DMS53 treated with DMSO at 0.1 percent for 48 hours (cell line): ENCODE data around the gene LGALS16.
"Not testable (repeated sequence)": the region's sequence is repeated elsewhere in the genome, so short reads cannot be mapped to it uniquely, and the experiment has no call there.

Experiments used
- DNase-seq: peaks from one replicate; lab custom pipeline; 2025; ENCODE audit not compliant: unreplicated experiment; lab: John Stamatoyannopoulos, UW

Gene LGALS16, protein sequence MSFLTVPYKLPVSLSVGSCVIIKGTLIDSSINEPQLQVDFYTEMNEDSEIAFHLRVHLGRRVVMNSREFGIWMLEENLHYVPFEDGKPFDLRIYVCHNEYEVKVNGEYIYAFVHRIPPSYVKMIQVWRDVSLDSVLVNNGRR

GRCh38 chr19:39655613-39656012 is at the start of gene LGALS16:
Gene LGALS16 (plus strand): TSS chr19:39655913. CDS start chr19:39655962, 49 bp downstream.
- no peak for DNase-seq

DNA sequence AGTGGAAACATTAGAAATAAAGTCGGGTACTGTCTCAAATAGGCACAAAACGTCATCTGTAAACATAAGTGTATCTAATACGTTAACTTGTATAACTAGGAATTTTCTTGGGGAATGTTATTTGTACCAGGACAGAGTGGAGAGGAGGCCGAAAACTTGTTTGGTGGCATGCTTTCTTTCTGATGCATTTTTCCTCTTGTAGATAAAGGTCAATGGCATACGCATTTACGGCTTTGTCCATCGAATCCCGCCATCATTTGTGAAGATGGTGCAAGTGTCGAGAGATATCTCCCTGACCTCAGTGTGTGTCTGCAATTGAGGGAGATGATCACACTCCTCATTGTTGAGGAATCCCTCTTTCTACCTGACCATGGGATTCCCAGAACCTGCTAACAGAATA is 48.7 kb upstream of the LGALS16 start:
- DNase-seq: no peak

GRCh38 chr19:39607561-39607960 is 48.2 kb upstream of the LGALS16 start:
- DNase-seq: no peak

- no peak for DNase-seq
Observed at GRCh38 chr19:39613597-39613996, 42.1 kb upstream of the LGALS16 start.

DNA sequence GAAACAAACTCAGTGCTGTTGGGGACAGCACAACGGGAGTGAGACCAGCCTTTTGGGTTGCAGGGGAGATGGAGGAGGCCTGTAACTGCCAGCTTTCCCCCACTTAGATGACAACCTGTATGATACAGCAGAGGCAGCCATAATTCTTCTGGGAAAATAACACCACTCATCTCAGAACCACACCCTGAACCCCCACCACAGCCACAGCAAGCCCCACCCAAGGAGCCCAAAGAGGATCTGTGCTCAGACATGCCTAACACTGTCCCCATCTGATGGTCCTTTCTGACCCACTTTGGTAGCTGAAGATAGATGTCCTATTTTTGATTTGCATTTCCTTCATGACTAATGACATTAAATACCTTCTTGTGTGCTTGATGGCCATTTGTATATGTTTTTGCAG is 38.0 kb upstream of the LGALS16 start:
- DNase-seq: no peak

GRCh38 chr19:39623946-39624345 is 31.8 kb upstream of the LGALS16 start:
- DNase-seq: no peak

- DNase-seq: peak; percentile 43
Observed at GRCh38 chr19:39627631-39628030, 28.1 kb upstream of the LGALS16 start.

DNA sequence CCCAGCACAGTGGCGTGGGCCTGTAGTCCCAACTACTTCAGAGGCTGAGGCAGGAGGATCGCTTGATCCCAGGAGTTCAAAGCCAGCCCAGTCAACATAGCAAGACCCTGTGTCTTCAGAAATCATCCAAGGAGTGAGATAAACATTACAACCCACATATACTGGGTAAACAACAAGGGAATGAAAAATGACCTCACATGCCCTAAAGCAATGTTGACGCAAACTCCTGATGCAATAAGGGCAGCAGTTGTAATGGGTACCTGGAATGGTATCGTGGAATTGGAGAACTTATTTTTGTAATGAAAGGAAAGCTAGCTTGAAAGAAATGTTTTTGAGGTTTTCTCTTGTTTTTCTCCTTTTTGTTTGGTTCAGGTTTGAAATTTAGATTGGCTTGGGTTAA is 24.5 kb upstream of the LGALS16 start:
- no peak for DNase-seq

- DNase-seq: no peak
Observed at GRCh38 chr19:39631626-39632025, 24.1 kb upstream of the LGALS16 start.

DNA sequence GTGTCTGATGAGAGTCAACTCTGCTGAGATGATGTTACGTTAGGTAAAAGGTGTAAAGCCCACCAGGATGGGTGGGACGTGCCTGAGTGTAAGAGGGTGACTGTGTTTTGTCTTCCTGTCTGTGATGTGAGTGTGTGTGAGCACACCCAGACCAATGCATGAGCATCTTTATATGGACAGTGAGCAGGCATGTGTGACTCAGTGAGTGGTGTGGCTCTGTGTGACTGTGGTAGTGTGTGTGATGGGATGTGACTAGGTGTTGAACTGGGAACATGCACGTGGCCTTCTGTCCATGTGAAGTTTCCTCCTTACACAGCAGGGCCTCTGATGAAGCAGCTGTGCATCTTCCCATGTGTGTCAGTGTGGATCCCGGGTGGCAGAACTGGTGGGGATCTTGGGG is 17.8 kb upstream of the LGALS16 start:
- DNase-seq: no peak

DNA sequence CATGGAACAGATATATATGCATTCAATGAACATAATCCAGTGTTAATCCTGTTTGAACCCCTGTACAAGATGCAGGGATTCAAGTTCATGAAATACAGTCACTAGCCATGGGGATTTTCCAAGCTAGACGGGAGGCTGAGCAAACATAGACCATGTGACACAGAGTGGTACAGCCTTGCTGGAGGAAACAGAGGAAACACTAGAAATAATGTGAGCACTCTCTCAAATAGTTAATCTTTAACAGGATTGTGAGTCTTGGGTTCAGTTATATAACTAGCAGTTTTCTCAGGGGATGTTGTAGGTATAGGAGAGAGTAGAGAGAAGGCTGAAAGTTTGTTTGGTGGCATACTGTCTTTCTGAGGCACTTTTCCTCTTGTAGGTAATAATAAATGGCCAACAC is 13.9 kb upstream of the LGALS16 start:
- peak; percentile 98 for DNase-seq

GRCh38 chr19:39643591-39643990 is 12.1 kb upstream of the LGALS16 start:
- DNase-seq: no peak

- no peak for DNase-seq
Observed at GRCh38 chr19:39645800-39646411, 9.8 kb upstream of the LGALS16 start.

GRCh38 chr19:39647918-39648317 is 7.8 kb upstream of the LGALS16 start:
- no peak for DNase-seq

- DNase-seq: no peak
Observed at GRCh38 chr19:39659791-39660190, 4.1 kb downstream of the LGALS16 start.

DNA sequence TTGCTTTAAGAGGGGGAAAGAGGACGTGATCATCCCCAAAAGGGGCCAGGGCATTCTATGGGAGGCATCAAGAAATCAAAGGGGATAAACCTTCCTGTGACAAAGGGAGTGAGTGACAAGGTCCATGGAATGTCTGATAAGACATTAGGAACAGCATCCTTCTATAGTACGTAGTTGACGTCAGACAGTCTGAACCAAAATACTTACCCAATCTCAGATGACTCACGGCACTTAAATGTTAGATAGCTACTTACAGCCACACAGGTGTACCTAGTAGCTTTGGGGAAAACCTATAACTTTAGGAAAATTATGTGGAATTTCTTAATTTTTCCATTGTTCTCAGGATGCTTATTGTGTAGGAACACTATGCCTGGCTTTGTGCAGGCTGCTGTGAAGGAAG is 4.9 kb downstream of the LGALS16 start:
- no peak for DNase-seq

DNA sequence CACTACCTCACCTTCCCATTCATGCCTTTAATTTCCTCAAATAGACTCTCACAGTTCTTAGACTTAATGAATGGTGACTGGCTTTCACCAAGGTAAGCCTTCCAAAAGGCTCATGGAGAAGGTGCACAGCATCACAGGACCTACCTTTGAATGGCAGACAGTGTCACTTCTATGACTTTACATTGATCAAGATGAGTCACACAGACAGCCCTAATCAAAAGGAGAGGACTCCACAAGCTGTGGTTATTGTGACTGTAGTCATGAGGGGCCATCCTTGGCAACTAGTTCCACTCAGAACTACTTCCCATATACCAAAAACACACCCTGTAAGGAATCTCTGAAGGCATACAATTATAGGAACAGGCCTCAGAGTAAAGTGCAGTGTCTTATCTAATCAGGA is 5.9 kb downstream of the LGALS16 start:
- no peak for DNase-seq

DNA sequence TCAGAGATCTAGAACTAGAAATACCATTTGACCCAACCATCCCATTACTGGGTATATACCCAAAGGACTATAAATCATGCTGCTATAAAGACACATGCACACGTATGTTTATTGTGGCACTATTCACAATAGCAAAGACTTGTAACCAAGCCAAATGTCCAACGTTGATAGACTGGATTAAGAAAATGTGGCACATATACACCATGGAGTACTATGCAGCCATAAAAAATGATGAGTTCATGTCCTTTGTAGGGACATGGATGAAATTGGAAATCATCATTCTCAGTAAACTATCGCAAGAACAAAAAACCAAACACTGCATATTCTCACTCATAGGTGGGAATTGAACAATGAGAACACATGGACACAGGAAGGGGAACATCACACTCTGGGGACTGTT is 14.1 kb downstream of the LGALS16 start:
- not testable (repeated sequence) for DNase-seq

- DNase-seq: no peak
Observed at GRCh38 chr19:39670998-39671397, 15.3 kb downstream of the LGALS16 start.

GRCh38 chr19:39671739-39672363 is 16.1 kb downstream of the LGALS16 start:
- peak; percentile 77 for DNase-seq

- no peak for DNase-seq
Observed at GRCh38 chr19:39672473-39672872, 16.8 kb downstream of the LGALS16 start.

GRCh38 chr19:39673862-39674261 is 18.1 kb downstream of the LGALS16 start:
- DNase-seq: peak; percentile 31

DNA sequence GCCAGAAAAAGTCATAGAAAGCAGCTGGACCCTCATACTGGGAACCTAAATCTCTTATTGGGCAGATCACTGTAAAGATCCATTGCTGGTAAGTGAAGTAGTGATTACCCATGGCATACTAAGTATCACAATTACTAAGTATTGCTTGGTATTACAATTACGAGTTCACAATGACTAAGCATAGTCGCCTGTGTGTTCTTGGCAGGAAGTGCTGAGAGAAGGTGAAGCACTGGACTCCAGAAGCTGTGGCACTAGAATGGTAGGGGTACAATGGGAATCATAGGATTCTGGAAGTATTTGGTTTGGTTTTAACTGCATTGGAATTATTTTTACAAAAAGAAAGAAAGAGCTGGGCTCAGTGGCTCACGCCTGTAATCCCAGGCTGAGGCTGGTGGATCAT is 20.3 kb downstream of the LGALS16 start:
- DNase-seq: no peak
